H9 (cell line): ENCODE data around the gene RBFOX2. TPM values are rescaled to one million over a fixed set of nuclear protein-coding genes. Genes with fewer than 3 reads are reported as not detected.

Experiments used
- DNase-seq: peaks from one replicate; pipeline ENCODE4 v3.0.0-alpha.2; 2017
- H2AFZ ChIP-seq: one replicate; pipeline ENCODE4 v1.6.1; 2013; ENCODE audit warnings: mild to moderate bottlenecking, low read length, control low read depth, moderate library complexity
- H2AK5ac ChIP-seq: 2 replicates; pipeline ENCODE4 v1.6.1; 2013; ENCODE audit warnings: low read length, control low read depth, mixed read lengths; ENCODE audit not compliant: insufficient read length
- H2BK120ac ChIP-seq: one replicate; pipeline ENCODE4 v1.6.1; 2013; ENCODE audit warnings: low read depth, mild to moderate bottlenecking, low read length, control low read depth, inconsistent platforms; ENCODE audit not compliant: poor library complexity, severe bottlenecking
- H2BK12ac ChIP-seq: 2 replicates; pipeline ENCODE4 v1.6.1; 2013; ENCODE audit warnings: low read length, control low read depth, mixed read lengths, low read depth; ENCODE audit not compliant: insufficient read length
- H2BK15ac ChIP-seq: 2 replicates; pipeline ENCODE4 v1.6.1; 2013; ENCODE audit warnings: low read depth, low read length, control low read depth
- H2BK20ac ChIP-seq: one replicate; pipeline ENCODE4 v1.6.1; 2013; ENCODE audit warnings: low read depth, mild to moderate bottlenecking, low read length, control low read depth, inconsistent platforms; ENCODE audit not compliant: poor library complexity, severe bottlenecking
- H2BK5ac ChIP-seq: 2 replicates; pipeline ENCODE4 v1.6.1; 2013; ENCODE audit warnings: low read length, control low read depth, mixed read lengths; ENCODE audit not compliant: insufficient read length
- H3K14ac ChIP-seq: 2 replicates; pipeline ENCODE4 v1.6.1; 2013; ENCODE audit warnings: low read length, control low read depth; ENCODE audit not compliant: insufficient read depth
- H3K18ac ChIP-seq: 2 replicates; pipeline ENCODE4 v1.6.1; 2013; ENCODE audit warnings: low read depth, mild to moderate bottlenecking, mixed read lengths, low read length, control low read depth; ENCODE audit not compliant: insufficient read length
- H3K23ac ChIP-seq: 2 replicates; pipeline ENCODE4 v1.6.1; 2013; ENCODE audit warnings: low read length, control low read depth, mixed read lengths, low read depth; ENCODE audit not compliant: insufficient read length
- H3K23me2 ChIP-seq: 2 replicates; pipeline ENCODE4 v1.6.1; 2013; ENCODE audit warnings: low read depth, mild to moderate bottlenecking, mixed read lengths, low read length, control low read depth; ENCODE audit not compliant: insufficient read length, poor library complexity, severe bottlenecking
- H3K27ac ChIP-seq: 2 replicates; pipeline ENCODE4 v1.5.1; 2013; ENCODE audit warnings: low read length, control low read depth, mixed read lengths, low read depth; ENCODE audit not compliant: insufficient read length
- H3K27me3 ChIP-seq: 2 replicates; pipeline ENCODE4 v1.6.1; 2013; ENCODE audit warnings: low read length, control low read depth, inconsistent platforms; ENCODE audit not compliant: insufficient read depth
- H3K4ac ChIP-seq: 2 replicates; pipeline ENCODE4 v1.6.1; 2013; ENCODE audit warnings: low read depth, mild to moderate bottlenecking, control low read depth, inconsistent platforms, low read length, moderate library complexity
- H3K4me1 ChIP-seq: 2 replicates; pipeline ENCODE4 v1.6.1; 2013; ENCODE audit warnings: low read length, control low read depth, inconsistent platforms; ENCODE audit not compliant: insufficient read depth
- H3K4me2 ChIP-seq: 2 replicates; pipeline ENCODE4 v1.6.1; 2013; ENCODE audit warnings: low read length, control low read depth, mixed read lengths; ENCODE audit not compliant: insufficient read length, insufficient read depth
- H3K56ac ChIP-seq: 2 replicates; pipeline ENCODE4 v1.6.1; 2013; ENCODE audit warnings: low read depth, mild to moderate bottlenecking, mixed read lengths, low read length, control low read depth; ENCODE audit not compliant: insufficient read length
- H3K79me1 ChIP-seq: 2 replicates; pipeline ENCODE4 v1.6.1; 2013; ENCODE audit warnings: low read depth, mild to moderate bottlenecking, moderate library complexity, low read length, control low read depth, inconsistent platforms; ENCODE audit not compliant: insufficient read depth, poor library complexity, severe bottlenecking
- H3K79me2 ChIP-seq: 2 replicates; pipeline ENCODE4 v1.6.1; 2013; ENCODE audit warnings: low read length, control low read depth, inconsistent platforms; ENCODE audit not compliant: insufficient read depth
- H3K9ac ChIP-seq: 2 replicates; pipeline ENCODE4 v1.6.1; 2013; ENCODE audit warnings: low read length, control low read depth, mixed read lengths; ENCODE audit not compliant: insufficient read length; ENCODE audit errors: extremely low read depth
- H3K9me3 ChIP-seq: one replicate; pipeline ENCODE4 v1.6.1; 2013; ENCODE audit warnings: low read depth, low read length, inconsistent platforms; ENCODE audit not compliant: control insufficient read depth
- H3T11ph ChIP-seq: one replicate; pipeline ENCODE4 v1.6.1; 2013; ENCODE audit warnings: mild to moderate bottlenecking, low read length, control low read depth, inconsistent platforms
- H4K20me1 ChIP-seq: one replicate; pipeline ENCODE4 v1.6.1; 2013; ENCODE audit not compliant: control insufficient read depth, insufficient read length, insufficient read depth
- H4K5ac ChIP-seq: 2 replicates; pipeline ENCODE4 v1.6.1; 2013; ENCODE audit warnings: low read depth, mild to moderate bottlenecking, mixed read lengths, low read length, control low read depth; ENCODE audit not compliant: insufficient read length
- H4K8ac ChIP-seq: replicated peaks from 2 replicates; pipeline ENCODE4 v1.6.1; 2013; ENCODE audit warnings: low read length, control low read depth, mixed read lengths, low read depth; ENCODE audit not compliant: insufficient read length
- H4K91ac ChIP-seq: 2 replicates; pipeline ENCODE4 v1.6.1; 2013; ENCODE audit warnings: low read depth, mild to moderate bottlenecking, moderate library complexity, mixed read lengths, low read length, control low read depth; ENCODE audit not compliant: insufficient read length
- H3K27ac Mint-ChIP-seq, 3 experiments: 2 replicates in 2 of 3; 3 replicates in 1 of 3; pipeline ENCODE4 v1.8.0; 2020 to 2021; ENCODE audit warnings: mixed read lengths in 3 of 3, mild to moderate bottlenecking in 1 of 3, moderate library complexity in 1 of 3
- H3K27me3 Mint-ChIP-seq: 2 replicates; pipeline ENCODE4 v1.8.0; 2021; ENCODE audit warnings: low read depth, mild to moderate bottlenecking, moderate library complexity, mixed read lengths
- H3K36me3 Mint-ChIP-seq, 3 experiments: 2 replicates in 2 of 3; 3 replicates in 1 of 3; pipeline ENCODE4 v1.8.0; 2020 to 2021; ENCODE audit warnings: low read depth in 3 of 3, mixed read lengths in 3 of 3; ENCODE audit not compliant: insufficient read depth in 1 of 3
- H3K4me1 Mint-ChIP-seq, 2 experiments: 2 replicates each; pipeline ENCODE4 v1.8.0; 2020; ENCODE audit warnings: mixed read lengths in 2 of 2
- H3K4me3 Mint-ChIP-seq, 2 experiments: 2 replicates in 1 of 2; 3 replicates in 1 of 2; pipeline ENCODE4 v1.8.0; 2020 to 2021; ENCODE audit warnings: mild to moderate bottlenecking in 2 of 2, mixed read lengths in 2 of 2, moderate library complexity in 1 of 2
- H3K9me3 Mint-ChIP-seq, 2 experiments: 2 replicates in 1 of 2; 3 replicates in 1 of 2; pipeline ENCODE4 v1.8.0; 2020; ENCODE audit warnings: mild to moderate bottlenecking in 2 of 2, mixed read lengths in 2 of 2, moderate library complexity in 1 of 2
- WGBS: extraction: QIAGEN DNeasy Blood & Tissue Kit; methylation state at CpG from one replicate; pipeline ENCODE4 v1.1.7; 2013; ENCODE audit warnings: missing lambda C conversion rate, low lambda C conversion rate, mixed read lengths; ENCODE audit not compliant: insufficient read length; ENCODE audit errors: extremely low coverage; 5-methylcytosine and 5-hydroxymethylcytosine counted together
- total RNA-seq: library from RNA; stranded (reverse); gene quantifications from 2 replicates; pipeline ENCODE4 v1.2.1, GENCODE V29; 2021
- TF ChIP-seq, protein P1 (sequence below): fragments of 200-600 bp; sonication (generic); conservative IDR thresholded peaks from 3 replicates; pipeline ENCODE4 v1.8.0; 2021; ENCODE audit warnings: antibody characterized with exemption, mild to moderate bottlenecking

Gene RBFOX2
- total RNA-seq, 1 experiment from 2014 or later: 84.7 TPM

DNA sequence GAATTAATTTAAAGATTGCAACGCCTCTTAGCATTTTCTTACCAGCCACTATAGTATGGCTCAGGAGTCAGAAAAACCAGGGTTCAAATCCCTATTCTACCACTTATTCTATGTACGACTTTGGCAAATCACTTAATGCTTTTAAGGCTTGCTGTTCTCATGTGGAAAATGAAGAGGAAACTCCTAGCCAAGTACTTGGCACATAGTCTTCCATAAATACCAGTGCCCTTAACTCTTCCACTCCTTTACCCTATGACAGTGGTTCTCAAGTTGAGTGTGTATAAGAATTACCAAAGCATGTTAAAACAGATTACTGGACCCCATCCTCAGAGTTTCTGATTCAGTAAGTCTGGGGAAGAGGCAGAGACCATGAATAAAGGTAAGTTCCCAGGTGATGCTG, 107.6 kb downstream of the RBFOX2 start:
- Histone ChIP-seq H3K27me3 (no peaks in the 10 kb centered on the region), H3K9ac (no peak overlapping the region), H3T11ph (no peak overlapping the region), H3K4me2 (no peak overlapping the region), H3K79me2 (peaks cover 10% of the 10 kb centered on the region; the same call in 1 of the 2 replicates), H3K23me2 (no peaks in the 10 kb centered on the region), H4K5ac (no peak overlapping the region), H4K91ac (no peak overlapping the region), H3K14ac (no peak overlapping the region), H3K18ac (no peak overlapping the region), H2BK15ac (no peak overlapping the region), H3K27ac (no peak overlapping the region), H4K20me1 (no peaks in the 10 kb centered on the region), H2BK5ac (no peak overlapping the region), H3K56ac (no peak overlapping the region), H3K23ac (no peak overlapping the region), H2BK12ac (no peak overlapping the region), H3K9me3 (no peaks in the 10 kb centered on the region), H4K8ac (no peak overlapping the region), H3K79me1 (peaks cover 4% of the 10 kb centered on the region), H2AFZ (no peak overlapping the region), H2AK5ac (no peak overlapping the region), H3K4me1 (peaks cover under 1% of the 10 kb centered on the region; the same call in 1 of the 2 replicates), H2BK20ac (no peak overlapping the region), H2BK120ac (no peak overlapping the region), H3K4ac (no peak overlapping the region)
- no CpG with 5 or more reads among the region's 2 CpGs for WGBS
- H3K27ac Mint-ChIP-seq: no peak overlapping the region
- no peaks in the 10 kb centered on the region for H3K9me3 Mint-ChIP-seq
- H3K27me3 Mint-ChIP-seq: no peaks in the 10 kb centered on the region
- no peak for DNase-seq
- TF ChIP-seq, protein P1, sequence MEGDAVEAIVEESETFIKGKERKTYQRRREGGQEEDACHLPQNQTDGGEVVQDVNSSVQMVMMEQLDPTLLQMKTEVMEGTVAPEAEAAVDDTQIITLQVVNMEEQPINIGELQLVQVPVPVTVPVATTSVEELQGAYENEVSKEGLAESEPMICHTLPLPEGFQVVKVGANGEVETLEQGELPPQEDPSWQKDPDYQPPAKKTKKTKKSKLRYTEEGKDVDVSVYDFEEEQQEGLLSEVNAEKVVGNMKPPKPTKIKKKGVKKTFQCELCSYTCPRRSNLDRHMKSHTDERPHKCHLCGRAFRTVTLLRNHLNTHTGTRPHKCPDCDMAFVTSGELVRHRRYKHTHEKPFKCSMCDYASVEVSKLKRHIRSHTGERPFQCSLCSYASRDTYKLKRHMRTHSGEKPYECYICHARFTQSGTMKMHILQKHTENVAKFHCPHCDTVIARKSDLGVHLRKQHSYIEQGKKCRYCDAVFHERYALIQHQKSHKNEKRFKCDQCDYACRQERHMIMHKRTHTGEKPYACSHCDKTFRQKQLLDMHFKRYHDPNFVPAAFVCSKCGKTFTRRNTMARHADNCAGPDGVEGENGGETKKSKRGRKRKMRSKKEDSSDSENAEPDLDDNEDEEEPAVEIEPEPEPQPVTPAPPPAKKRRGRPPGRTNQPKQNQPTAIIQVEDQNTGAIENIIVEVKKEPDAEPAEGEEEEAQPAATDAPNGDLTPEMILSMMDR: no peak
- no peaks in the 10 kb centered on the region for H3K36me3 Mint-ChIP-seq
- H3K4me1 Mint-ChIP-seq: peaks cover 21 to 23% of the 10 kb centered on the region in 2 experiments
- no peak overlapping the region for H3K4me3 Mint-ChIP-seq
